ENCODE data around the gene SMG5.

DNA sequence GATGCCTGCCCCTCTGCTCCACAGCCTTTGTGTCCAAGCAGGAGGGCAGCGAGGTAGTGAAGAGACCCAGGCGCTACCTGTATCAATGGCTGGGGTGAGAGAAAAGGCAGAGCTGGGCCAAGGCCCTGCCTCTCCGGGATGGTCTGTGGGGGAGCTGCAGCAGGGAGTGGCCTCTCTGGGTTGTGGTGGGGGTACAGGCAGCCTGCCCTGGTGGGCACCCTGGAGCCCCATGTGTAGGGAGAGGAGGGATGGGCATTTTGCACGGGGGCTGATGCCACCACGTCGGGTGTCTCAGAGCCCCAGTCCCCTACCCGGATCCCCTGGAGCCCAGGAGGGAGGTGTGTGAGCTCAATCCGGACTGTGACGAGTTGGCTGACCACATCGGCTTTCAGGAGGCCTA lies 39.9 kb downstream of the SMG5 start:
- TF ChIP-seq, protein P1, sequence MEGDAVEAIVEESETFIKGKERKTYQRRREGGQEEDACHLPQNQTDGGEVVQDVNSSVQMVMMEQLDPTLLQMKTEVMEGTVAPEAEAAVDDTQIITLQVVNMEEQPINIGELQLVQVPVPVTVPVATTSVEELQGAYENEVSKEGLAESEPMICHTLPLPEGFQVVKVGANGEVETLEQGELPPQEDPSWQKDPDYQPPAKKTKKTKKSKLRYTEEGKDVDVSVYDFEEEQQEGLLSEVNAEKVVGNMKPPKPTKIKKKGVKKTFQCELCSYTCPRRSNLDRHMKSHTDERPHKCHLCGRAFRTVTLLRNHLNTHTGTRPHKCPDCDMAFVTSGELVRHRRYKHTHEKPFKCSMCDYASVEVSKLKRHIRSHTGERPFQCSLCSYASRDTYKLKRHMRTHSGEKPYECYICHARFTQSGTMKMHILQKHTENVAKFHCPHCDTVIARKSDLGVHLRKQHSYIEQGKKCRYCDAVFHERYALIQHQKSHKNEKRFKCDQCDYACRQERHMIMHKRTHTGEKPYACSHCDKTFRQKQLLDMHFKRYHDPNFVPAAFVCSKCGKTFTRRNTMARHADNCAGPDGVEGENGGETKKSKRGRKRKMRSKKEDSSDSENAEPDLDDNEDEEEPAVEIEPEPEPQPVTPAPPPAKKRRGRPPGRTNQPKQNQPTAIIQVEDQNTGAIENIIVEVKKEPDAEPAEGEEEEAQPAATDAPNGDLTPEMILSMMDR (conservative IDR thresholded peaks at IDR 0.05; ENCODE audit: low read length) = no peak
- no peak for TF ChIP-seq EZH2phosphoT487 (IDR thresholded peaks at IDR 0.05; ENCODE audit: borderline replicate concordance)

All from Loucy (cell line).